Left forelimb (tissue), 1 donor: ENCODE measurements around the gene MISP.

Source experiments
- DNase-seq: peaks from one replicate; pipeline ENCODE4 v3.0.0-alpha.2; 2018; ENCODE audit warnings: low spot score

MISP gene

GRCh38 chr19:808423-808775 is 57.5 kb downstream of the MISP start:
- DNase-seq = no peak

GRCh38 chr19:810077-810855 is 59.4 kb downstream of the MISP start:
- no peak for DNase-seq

- DNase-seq = no peak
Observed at GRCh38 chr19:810883-811489, 60.1 kb downstream of the MISP start.

GRCh38 chr19:811506-812048 is 60.7 kb downstream of the MISP start:
- DNase-seq = no peak

- DNase-seq = no peak
Observed at GRCh38 chr19:812049-812746, 61.3 kb downstream of the MISP start.

GRCh38 chr19:812747-813218 is 61.9 kb downstream of the MISP start:
- DNase-seq = no peak

- no peak for DNase-seq
Observed at GRCh38 chr19:813219-814151, 62.6 kb downstream of the MISP start.
